ENCODE data around the gene SRCAP. TPM values are rescaled to one million over a fixed set of nuclear protein-coding genes. Genes with fewer than 3 reads are reported as not detected.

The SRCAP gene
- total RNA-seq, 1 experiment from 2014 or later = 57.4 TPM

GRCh38 chr16:30745082-30745481, 46.1 kb downstream of the SRCAP start:
- peak overlapping the region; percentile 16 for H3K27ac Mint-ChIP-seq (ENCODE audit: unreplicated experiment)
- H3K4me1 ChIP-seq = peaks cover 31% of the 10 kb centered on the region
- peaks cover 2% of the 10 kb centered on the region for H3K36me3 ChIP-seq (ENCODE audit: control insufficient read depth, insufficient read depth, low read length)

GRCh38 chr16:30746638-30747175, 47.7 kb downstream of the SRCAP start:
- H3K9me3 ChIP-seq = no peaks in the 10 kb centered on the region
- intact Hi-C loops (cut with micrococcal nuclease; ENCODE audit: unreplicated experiment) = loop anchor here (10.0 kb wide), 1 partner anchor 92 kb away; the partner anchor contains the start of genes FBRS and PRR14
- DNase-seq = no peak
- CTCF ChIA-PET = no interaction called here
- peaks cover 14% of the 10 kb centered on the region for H3K4me1 ChIP-seq
- Mint-ChIP-seq H3K27me3 (ENCODE audit: insufficient read depth, unreplicated experiment) (no peaks in the 10 kb centered on the region), H3K4me3 (ENCODE audit: unreplicated experiment) (no peak overlapping the region), H3K36me3 (ENCODE audit: insufficient read depth, unreplicated experiment) (peaks cover 69% of the 10 kb centered on the region), H3K4me1 (ENCODE audit: low read depth, unreplicated experiment) (peaks cover 27% of the 10 kb centered on the region), H3K9me3 (ENCODE audit: unreplicated experiment) (no peaks in the 10 kb centered on the region), H3K27ac (ENCODE audit: unreplicated experiment) (peak overlapping the region; percentile 71)
- H3K27me3 ChIP-seq (replicated peaks; ENCODE audit: control insufficient read depth, insufficient read depth, low read length) = no peaks in the 10 kb centered on the region
- no peak for TF ChIP-seq CTCF (IDR thresholded peaks at IDR 0.05; ENCODE audit: insufficient read depth in 1 of 2, low read depth in 1 of 2, low read length in 1 of 2, severe bottlenecking in 1 of 2, unreplicated experiment in 1 of 2)
- H3K4me3 ChIP-seq (ENCODE audit: low read depth, low read length) = no peak overlapping the region
- H3K36me3 ChIP-seq (ENCODE audit: control insufficient read depth, insufficient read depth, low read length) = peaks cover 2% of the 10 kb centered on the region
- BruUV-seq (replicated peaks) = no TSS peak
- POLR2A ChIA-PET = interaction anchor here (2.5 kb wide), 1 partner anchor 28 kb away, joined by 10 read pairs; no protein-coding TSS in a partner anchor

More at GRCh38 chr16:30745082-30745481, 46.1 kb downstream of the SRCAP start:
- Mint-ChIP-seq H3K9me3 (ENCODE audit: unreplicated experiment) (no peaks in the 10 kb centered on the region), H3K27me3 (ENCODE audit: insufficient read depth, unreplicated experiment) (no peaks in the 10 kb centered on the region), H3K4me3 (ENCODE audit: unreplicated experiment) (no peak overlapping the region), H3K36me3 (ENCODE audit: insufficient read depth, unreplicated experiment) (peaks cover 68% of the 10 kb centered on the region), H3K4me1 (ENCODE audit: low read depth, unreplicated experiment) (peaks cover 43% of the 10 kb centered on the region)
- BruUV-seq (replicated peaks) = no TSS peak
- Histone ChIP-seq H3K27me3 (replicated peaks; ENCODE audit: control insufficient read depth, insufficient read depth, low read length) (no peaks in the 10 kb centered on the region), H3K4me3 (ENCODE audit: low read depth, low read length) (no peak overlapping the region), H3K9me3 (no peaks in the 10 kb centered on the region)
- POLR2A ChIA-PET = no interaction called here
- intact Hi-C loops (cut with micrococcal nuclease; ENCODE audit: unreplicated experiment) = loop anchor here (10.0 kb wide), 1 partner anchor 90 kb away; the partner anchor contains the start of genes FBRS and PRR14
- CTCF ChIA-PET = no interaction called here
- TF ChIP-seq CTCF (IDR thresholded peaks at IDR 0.05; ENCODE audit: insufficient read depth in 1 of 2, low read depth in 1 of 2, low read length in 1 of 2, severe bottlenecking in 1 of 2, unreplicated experiment in 1 of 2) = no peak
- DNase-seq = no peak

- H3K27ac Mint-ChIP-seq (ENCODE audit: unreplicated experiment) = peak overlapping the region; percentile 64
- peaks cover 64% of the 10 kb centered on the region for H3K36me3 Mint-ChIP-seq (ENCODE audit: insufficient read depth, unreplicated experiment)
- DNase-seq = no peak
- Histone ChIP-seq H3K4me3 (ENCODE audit: low read depth, low read length) (peak overlapping the region; percentile 49), H3K4me1 (peaks cover 11% of the 10 kb centered on the region), H3K9me3 (no peaks in the 10 kb centered on the region), H3K27me3 (replicated peaks; ENCODE audit: control insufficient read depth, insufficient read depth, low read length) (no peaks in the 10 kb centered on the region), H3K36me3 (ENCODE audit: control insufficient read depth, insufficient read depth, low read length) (no peaks in the 10 kb centered on the region; the same call in 1 of the 2 replicates)
- peaks cover 21% of the 10 kb centered on the region for H3K4me1 Mint-ChIP-seq (ENCODE audit: low read depth, unreplicated experiment)
- no peak for TF ChIP-seq CTCF (IDR thresholded peaks at IDR 0.05; ENCODE audit: insufficient read depth in 1 of 2, low read depth in 1 of 2, low read length in 1 of 2, severe bottlenecking in 1 of 2, unreplicated experiment in 1 of 2)
- BruUV-seq (replicated peaks) = no TSS peak
- H3K4me3 Mint-ChIP-seq (ENCODE audit: unreplicated experiment) = peak overlapping the region; percentile 68
- ChIA-PET POLR2A (interaction anchor here (1.0 to 2.5 kb wide), 4 partner anchors 11 to 92 kb away, joined by 3 to 10 read pairs (median 4); no protein-coding TSS in a partner anchor), CTCF (interaction anchor here (0.8 to 1.1 kb wide), 2 partner anchors 30 to 67 kb away, joined by 5 to 6 read pairs; no protein-coding TSS in a partner anchor)
- intact Hi-C loops (cut with micrococcal nuclease; ENCODE audit: unreplicated experiment) = loop anchor here (10.0 kb wide), 1 partner anchor 93 kb away; the partner anchor contains the start of genes FBRS and PRR14
- no peaks in the 10 kb centered on the region for H3K9me3 Mint-ChIP-seq (ENCODE audit: unreplicated experiment)
- H3K27me3 Mint-ChIP-seq (ENCODE audit: insufficient read depth, unreplicated experiment) = no peaks in the 10 kb centered on the region
Observed at GRCh38 chr16:30747331-30747730, 48.4 kb downstream of the SRCAP start.

All from Caco-2 (cell line).